ENCODE measurements around the gene SKOR2. TPM values are rescaled to one million over a fixed set of nuclear protein-coding genes. Genes with fewer than 3 reads are reported as not detected.
"Not testable (repeated sequence)": the region's sequence is repeated elsewhere in the genome, so short reads cannot be mapped to it uniquely, and the experiment has no call there.

The SKOR2 gene
- total RNA-seq, 1 experiment from 2014 or later: not detected

DNA sequence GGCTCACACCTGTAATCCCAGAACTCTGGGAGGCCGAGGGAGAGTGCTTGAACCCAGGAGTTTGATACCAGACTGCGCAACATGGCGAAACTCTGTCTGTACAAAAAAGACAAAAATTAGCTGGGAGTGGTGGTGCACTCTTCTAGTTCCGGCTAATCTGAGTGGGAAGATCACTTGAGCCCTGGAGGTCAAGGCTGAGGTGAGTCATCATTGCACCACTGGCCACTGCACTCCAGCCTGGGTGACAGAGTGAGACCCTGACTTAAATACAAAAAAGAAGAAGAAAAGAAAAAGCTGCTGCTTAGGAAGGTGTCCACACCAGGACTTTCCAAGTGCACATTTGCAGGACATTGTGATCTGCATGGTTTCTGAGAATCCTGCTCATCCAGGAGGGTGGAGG is 16.4 kb downstream of the SKOR2 start:
- no peak for DNase-seq (ENCODE audit: low read depth, low spot score)
- in situ Hi-C loops (cut with HindIII; ENCODE audit: low pct_unique_long_range_greater_than_20kb, low sequenced_read_pairs): no loop called here

DNA sequence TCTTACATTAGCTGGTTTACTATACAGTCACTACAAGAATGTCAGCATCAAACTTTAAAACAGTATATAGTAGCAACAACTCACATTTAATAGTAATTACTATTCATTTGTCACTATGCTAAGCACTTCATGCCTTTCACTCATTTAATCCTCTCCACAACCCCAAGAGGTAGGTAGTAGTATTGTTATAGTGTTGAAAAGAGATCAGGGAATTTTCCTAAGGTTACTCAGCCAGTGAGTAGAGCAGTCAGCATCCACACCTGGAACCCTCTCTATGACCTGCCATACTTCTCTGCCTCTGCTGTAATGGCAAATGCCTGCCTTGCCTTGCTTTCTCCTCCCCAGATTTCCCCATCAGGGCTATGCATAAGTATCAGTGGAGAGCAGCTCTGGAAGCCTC is 24.8 kb downstream of the SKOR2 start:
- no peak for DNase-seq (ENCODE audit: low read depth, low spot score)
- in situ Hi-C loops (cut with HindIII; ENCODE audit: low pct_unique_long_range_greater_than_20kb, low sequenced_read_pairs): no loop called here

DNA sequence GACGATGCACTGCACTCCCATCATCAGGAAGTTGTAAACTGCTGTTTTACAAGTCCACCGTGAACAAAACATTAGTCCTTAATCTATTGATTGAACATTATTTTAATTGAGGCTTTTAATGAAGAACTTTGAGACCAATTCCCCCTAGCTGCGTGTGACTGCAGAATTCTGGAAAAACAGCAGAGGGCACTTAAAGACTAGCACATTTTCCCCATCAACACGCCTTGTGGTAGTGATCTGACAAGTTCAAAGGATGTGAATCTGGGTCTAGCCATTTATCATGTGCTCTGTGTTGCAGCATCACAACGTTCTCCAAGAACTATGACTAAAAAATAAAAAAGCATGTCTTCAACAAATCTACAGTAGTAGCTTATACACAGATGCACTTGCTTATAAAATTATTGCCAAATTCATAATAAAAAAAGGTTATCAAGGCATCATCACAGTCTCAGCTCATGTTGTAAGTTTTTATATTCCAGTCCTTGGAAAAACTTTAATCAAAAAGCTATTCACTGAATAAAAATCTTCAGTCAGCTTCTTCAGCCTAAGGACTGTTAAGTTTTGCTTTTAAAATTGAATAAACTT is 35.8 kb downstream of the SKOR2 start:
- peak; percentile 73 for DNase-seq (ENCODE audit: low read depth, low spot score)
- in situ Hi-C loops (cut with HindIII; ENCODE audit: low pct_unique_long_range_greater_than_20kb, low sequenced_read_pairs): no loop called here

DNA sequence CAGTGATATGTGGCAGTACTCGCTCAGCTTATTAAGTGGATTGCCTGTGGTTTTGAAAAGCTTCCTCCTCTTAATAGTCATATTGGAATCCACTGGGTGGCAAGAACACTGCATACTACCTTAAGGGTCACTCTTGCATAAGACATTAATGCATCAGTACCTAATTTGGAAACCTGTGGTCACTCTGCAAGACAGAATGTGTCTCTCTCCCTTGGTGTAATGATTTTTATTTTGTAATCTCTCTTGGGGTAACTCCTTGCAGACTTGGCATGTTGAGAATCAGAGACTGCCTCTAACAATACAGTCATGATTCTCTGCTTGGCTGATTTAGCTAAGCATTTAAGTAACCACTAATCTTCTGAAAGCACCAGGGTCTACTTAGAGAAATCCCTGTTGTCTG is 42.3 kb downstream of the SKOR2 start:
- no peak for DNase-seq (ENCODE audit: low read depth, low spot score)
- in situ Hi-C loops (cut with HindIII; ENCODE audit: low pct_unique_long_range_greater_than_20kb, low sequenced_read_pairs): no loop called here

DNA sequence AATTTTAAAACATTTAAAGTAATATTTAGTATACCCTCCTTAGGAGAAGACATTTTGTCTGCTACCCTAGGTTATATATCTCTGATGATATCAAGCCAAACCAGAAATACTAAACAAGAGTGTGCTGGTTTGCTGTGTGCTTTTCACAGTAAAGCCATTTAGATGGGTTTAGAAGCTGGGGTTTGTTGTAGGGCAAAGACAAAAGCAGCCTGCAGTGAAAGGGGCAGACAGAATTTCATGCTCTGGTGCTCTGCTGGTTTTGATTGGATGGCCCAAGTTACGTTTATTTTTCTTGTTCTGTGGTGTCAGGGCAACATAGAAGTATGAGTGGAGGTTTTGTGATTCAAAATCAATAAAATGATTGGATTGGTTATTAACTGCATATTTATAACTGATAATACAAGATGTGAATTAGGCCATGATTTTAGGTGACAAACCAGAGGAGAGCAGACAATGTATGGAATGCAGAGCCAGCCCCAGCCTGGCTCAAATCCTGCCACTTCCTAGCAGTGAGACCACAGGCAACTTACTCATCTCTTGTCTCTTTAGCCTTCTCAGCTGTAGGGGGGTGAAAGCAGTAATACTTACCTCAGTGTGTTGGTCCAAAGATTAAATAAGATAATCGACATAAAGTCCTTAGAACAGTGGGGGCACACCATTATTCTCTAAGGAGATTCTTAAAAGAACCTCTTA is 44.4 kb downstream of the SKOR2 start:
- in situ Hi-C loops (cut with HindIII; ENCODE audit: low pct_unique_long_range_greater_than_20kb, low sequenced_read_pairs): no loop called here
- DNase-seq (ENCODE audit: low read depth, low spot score): no peak

DNA sequence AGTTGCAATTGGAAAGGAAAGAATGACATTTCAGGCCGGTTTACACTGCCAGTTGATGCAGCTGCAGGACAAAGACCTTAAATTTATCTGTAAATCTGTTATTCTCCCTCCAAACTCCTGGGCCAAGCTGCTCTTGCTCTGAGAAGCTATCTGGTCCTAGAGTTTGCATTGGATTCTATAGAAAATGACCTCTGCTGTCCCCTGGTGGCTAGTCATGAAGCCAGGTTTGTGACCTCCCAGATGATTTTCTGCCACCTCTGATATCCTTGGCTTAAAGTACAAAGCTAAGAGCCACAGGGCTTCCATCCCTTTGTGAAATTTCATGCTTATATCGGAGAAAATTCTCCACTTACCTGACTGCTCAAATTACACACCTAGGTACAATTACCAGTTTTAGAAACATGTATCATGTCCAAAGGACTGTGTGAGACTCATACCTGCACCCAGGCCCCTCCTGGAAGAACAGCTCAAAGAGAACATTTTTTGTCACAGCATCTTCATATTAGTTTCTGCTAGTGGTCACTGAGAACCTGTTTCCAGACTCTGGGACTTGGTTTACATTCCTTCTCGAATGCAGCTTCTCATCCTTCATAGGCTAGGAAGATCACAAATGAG is 46.4 kb downstream of the SKOR2 start:
- in situ Hi-C loops (cut with HindIII; ENCODE audit: low pct_unique_long_range_greater_than_20kb, low sequenced_read_pairs): no loop called here

DNA sequence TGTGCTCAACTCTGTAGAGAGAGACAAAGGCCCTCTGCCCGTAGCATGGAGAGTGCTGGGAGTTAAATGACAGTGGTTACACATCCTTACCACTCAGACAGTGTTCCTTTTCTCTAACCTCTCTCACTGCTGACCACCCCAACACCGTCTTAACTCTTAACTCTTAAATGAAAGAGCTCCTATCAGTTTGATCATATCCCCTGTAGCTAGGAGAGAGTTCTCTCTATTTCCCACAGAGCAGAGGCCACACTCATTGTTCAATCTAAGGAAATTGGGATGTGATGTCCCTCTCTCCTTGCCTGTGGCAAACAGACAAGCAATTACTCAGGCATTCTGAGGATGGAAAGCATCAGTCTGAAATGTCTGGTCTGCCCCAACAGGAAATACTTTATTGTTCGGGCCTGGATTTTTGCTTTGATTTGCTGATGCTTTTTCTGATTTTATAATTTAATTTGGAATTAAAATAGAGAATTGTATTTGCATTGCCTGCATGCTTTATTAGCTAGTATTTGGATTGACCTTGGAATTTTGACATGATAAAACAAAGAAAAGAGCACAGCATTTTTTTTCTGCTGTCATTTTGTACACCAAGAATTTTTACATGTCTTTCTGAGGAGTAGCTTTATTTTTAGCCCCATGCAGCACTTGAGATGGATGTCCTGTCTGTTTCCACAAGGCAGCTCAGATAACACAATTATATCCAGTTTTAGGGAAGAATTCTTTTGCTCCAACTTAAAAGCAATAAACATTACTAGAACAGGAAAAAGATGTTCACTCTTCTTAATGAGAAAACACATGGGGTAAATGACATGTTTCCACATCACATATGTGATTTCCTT is 47.6 kb downstream of the SKOR2 start:
- in situ Hi-C loops (cut with HindIII; ENCODE audit: low pct_unique_long_range_greater_than_20kb, low sequenced_read_pairs): no loop called here
- DNase-seq (ENCODE audit: low read depth, low spot score): no peak

More for the DNA sequence above, 46.4 kb downstream of the SKOR2 start:
- DNase-seq (ENCODE audit: low read depth, low spot score): peak; percentile 72

DNA sequence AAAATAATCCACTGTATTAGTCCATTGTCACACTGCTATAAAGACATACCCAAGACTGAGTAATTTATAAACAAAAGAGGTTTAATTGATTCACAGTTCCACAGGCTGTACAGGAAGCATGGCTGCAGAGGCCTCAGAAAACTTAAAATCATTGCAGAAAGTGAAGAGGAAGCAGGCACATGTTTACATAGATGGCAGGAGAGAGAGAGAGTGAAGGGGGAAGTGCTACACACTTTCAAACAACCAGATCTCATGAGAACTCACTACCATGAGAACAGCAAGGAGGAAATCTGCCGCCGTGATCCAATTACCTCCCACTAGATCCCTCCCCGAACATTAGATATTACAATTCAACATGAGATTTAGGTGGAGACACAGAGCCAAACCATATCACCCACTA is 55.5 kb downstream of the SKOR2 start:
- in situ Hi-C loops (cut with HindIII; ENCODE audit: low pct_unique_long_range_greater_than_20kb, low sequenced_read_pairs): not testable (repeated sequence)

DNA sequence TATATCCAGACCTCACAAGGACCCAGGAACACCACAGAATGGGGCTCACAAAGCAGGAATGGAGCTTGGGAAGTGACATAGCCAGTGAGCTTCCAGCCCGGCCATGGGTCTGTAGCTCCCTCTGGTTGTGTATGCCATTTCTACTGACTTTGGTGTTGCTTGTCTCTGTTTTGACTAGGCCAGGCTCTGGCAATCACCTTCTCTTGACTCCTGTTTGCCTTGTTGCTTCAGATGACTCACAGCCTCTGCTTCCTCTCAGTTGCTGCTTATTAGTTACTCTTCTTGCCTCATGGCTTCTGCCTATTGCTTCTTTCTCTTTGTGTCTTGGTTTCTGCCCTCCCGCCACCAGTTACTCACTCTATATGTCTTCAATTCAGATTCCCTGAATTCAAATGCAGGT is 59.5 kb downstream of the SKOR2 start:
- in situ Hi-C loops (cut with HindIII; ENCODE audit: low pct_unique_long_range_greater_than_20kb, low sequenced_read_pairs): no loop called here
- DNase-seq (ENCODE audit: low read depth, low spot score): peak; percentile 13

More for the DNA sequence above, 55.5 kb downstream of the SKOR2 start:
- DNase-seq (ENCODE audit: low read depth, low spot score): not testable (repeated sequence)

DNA sequence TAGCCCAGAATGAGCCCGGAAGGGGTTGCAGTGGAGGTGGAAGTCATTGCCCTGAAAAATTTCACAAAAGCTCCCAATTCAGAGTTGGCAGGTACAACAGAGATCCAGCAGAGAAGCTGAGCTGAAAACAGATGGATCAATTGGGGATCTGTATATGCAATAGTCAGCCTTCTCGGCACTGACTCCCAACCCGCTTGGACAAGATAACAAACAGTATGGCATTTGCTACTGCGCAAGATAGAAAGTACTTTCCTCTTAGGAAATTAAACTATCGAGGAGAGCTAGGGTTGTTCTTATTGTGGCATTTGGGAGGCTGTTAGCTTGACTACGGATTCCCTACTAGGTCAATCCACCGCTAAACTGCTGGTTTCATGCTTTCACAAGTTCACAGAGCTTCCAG is 63.7 kb downstream of the SKOR2 start:
- in situ Hi-C loops (cut with HindIII; ENCODE audit: low pct_unique_long_range_greater_than_20kb, low sequenced_read_pairs): no loop called here
- DNase-seq (ENCODE audit: low read depth, low spot score): no peak

DNA sequence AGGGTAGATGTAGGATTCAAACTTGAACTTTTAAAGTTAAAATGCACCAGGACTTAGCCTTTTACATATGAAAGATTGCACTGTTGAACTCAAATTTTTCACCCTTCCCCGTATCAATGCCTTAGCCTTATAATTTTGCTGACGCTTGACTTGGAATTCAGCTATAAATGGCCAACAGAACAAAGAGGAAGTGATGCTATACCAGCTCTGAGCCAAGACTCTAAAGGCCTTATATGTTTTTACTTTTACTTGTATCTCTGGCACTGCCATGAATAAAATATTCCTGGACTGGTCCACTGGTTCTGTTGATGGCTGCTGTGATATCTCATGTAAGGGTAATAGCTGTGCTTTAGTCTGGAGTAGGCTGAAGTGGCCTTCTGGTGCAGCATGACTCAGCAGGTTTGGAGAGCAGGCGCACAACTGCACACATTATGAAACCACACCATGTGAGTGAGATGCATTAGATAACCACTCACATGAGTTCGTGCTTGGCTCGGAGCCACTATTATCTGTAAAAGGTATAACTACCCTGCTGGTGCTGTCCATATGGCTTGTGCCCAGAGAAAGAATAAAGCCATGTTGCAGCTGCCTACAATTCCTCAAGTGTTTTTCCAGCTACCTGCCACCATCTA is 66.9 kb downstream of the SKOR2 start:
- DNase-seq (ENCODE audit: low read depth, low spot score): peak; percentile 36
- in situ Hi-C loops (cut with HindIII; ENCODE audit: low pct_unique_long_range_greater_than_20kb, low sequenced_read_pairs): no loop called here

DNA sequence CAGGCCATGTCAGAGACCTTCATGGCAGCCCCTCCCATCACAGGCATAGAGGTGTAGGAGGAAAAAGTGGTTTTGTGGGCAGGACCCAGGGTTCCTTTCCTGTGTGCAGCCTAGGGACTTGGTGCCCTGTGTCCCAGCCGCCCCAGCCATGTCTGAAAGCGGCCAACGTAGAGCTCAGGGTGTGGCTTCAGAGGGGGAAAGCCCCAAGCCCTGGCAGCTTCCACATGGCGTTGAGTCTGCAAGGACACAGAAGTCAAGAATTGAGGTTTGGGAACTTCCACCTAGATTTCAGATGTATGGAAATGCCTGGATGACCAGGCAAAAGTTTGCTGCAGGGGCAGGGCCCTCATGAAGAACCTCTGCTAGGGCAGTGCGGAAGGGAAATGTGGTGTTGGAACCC is 69.3 kb downstream of the SKOR2 start:
- DNase-seq (ENCODE audit: low read depth, low spot score); in situ Hi-C loops (cut with HindIII; ENCODE audit: low pct_unique_long_range_greater_than_20kb, low sequenced_read_pairs): not testable (repeated sequence)

DNA sequence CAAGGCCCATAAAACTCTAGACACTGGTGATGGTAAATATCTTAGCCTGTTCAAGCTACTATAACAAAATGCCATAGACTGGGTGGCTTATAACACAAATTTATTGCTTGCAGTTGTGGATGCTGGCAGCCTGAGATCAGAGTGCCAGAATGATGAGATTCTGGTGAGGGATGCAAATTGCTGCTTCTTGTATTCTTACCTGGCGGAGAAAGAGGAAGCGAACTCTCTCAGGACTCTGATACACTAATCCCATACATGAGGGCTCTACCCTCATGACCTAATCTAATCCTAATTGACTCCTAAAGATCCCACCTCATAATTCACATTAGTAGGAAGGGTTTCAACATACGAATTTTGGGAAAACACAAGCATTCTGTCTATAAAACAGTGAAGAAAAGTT is 70.7 kb downstream of the SKOR2 start:
- in situ Hi-C loops (cut with HindIII; ENCODE audit: low pct_unique_long_range_greater_than_20kb, low sequenced_read_pairs): no loop called here
- no peak for DNase-seq (ENCODE audit: low read depth, low spot score)

DNA sequence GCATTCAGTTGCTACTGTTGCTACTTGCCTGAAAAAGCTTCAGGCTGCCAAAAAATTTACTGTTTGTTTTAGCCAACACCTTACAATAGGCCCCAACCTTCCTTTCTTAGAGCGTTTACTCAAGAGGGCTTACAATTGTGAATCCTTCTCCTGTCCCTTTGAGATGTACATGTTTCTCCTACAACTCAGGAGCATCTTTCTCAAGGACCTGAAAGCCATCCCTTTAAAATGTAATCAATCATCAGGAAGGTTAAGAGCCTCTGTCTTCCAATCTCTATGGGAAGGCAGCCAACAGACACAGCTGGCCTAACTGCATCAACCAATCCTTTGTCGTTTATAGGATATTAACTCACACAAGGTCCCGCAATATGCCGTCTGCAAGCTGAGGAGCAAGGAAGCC is 71.9 kb downstream of the SKOR2 start:
- in situ Hi-C loops (cut with HindIII; ENCODE audit: low pct_unique_long_range_greater_than_20kb, low sequenced_read_pairs): no loop called here
- DNase-seq (ENCODE audit: low read depth, low spot score): no peak

DNA sequence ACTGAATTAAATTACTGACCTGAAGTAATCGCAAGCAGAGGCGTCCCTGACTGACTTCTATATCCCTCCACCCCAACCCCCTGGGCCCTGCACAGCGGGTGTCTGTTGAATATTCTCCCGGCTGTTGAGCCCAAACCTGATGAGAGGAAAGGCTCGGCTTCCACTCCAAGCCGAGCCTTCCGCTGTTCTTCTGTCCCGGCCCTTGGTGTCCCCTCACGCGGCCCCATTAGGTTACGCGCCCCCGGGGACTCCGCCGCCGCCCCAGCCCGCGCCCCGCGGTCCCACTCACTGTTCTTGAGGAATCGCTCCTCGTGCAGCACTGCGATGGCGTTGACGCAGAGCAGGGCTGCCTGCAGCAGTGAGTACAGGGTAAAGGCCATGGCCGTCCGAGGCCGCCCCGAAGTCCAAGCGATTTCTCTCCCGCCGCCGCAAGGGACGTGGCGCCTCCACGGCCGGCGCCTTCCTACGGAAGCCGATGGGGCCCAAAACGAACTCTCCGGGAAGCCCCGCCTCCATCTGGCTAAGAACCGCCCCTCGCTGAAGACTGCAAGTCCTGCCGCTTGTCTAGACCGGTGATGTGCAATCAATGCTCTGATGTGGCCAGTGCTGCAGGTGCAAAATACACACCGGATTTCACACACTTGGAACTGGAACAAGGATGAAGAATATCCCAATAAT is 75.4 kb downstream of the SKOR2 start, which contains the start of gene IER3IP1:
TSS of gene IER3IP1 (minus strand) at position 467 of the 678 bp plus-strand sequence. CDS start at position 380, 87 bp downstream.
- in situ Hi-C loops (cut with HindIII; ENCODE audit: low pct_unique_long_range_greater_than_20kb, low sequenced_read_pairs): no loop called here
- DNase-seq (ENCODE audit: low read depth, low spot score): peak; percentile 82

DNA sequence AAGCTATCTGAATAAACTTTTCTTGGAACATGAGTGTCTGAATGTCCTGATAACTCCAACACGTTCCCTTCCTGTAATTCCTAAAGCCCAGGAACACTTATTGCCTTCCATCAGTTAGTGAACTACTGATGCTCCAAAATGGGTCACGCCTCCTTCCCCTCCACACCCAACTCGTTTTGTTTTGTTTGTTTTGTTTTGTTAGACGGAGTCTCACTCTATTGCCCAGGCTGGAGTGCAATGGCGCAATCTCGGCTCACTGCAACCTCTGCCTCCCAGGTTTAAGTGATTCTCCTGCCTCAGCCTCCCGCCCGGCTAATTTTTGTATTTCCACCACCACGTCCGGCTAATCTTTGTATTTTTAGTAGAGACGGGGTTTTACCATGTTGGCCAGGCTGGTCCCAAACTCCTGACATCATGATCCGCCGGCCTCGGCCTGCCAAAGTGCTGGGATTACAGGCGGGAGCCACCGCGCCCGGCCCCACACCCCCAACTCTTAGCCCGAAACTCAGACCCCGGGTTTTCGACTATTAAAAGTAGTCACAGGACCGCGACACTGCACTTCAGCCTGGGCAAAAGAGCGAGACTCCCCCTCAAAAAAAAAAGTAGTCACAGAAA is 76.1 kb downstream of the SKOR2 start:
- in situ Hi-C loops (cut with HindIII; ENCODE audit: low pct_unique_long_range_greater_than_20kb, low sequenced_read_pairs): no loop called here

More for the DNA sequence above, 76.1 kb downstream of the SKOR2 start:
- no peak for DNase-seq (ENCODE audit: low read depth, low spot score)
